Central memory CD8-positive, alpha-beta T cell (primary cell): Measurements from ENCODE around the gene SETD1B.
"Not testable (repeated sequence)": the region's sequence is repeated elsewhere in the genome, so short reads cannot be mapped to it uniquely, and the experiment has no call there.

ENCODE experiments used
- ATAC-seq: fragments of 150-1000 bp; cut with Tn5 transposase; replicated peaks from 2 replicates; pipeline ENCODE4 v1.10.0; 2022; ENCODE audit warnings: mild to moderate bottlenecking, moderate FRiP score, moderate number of reproducible peaks; ENCODE audit not compliant: poor library complexity, severe bottlenecking; ENCODE audit errors: extremely low read depth
- DNase-seq, 2 donors: peaks; one replicate each; pipeline ENCODE4 v3.0.0; 2021; ENCODE audit warnings: low spot score in 2 of 2
- H3K27ac Mint-ChIP-seq: one replicate; pipeline ENCODE4 v1.8.0; 2022; ENCODE audit warnings: low read depth, mild to moderate bottlenecking, moderate library complexity, mixed read lengths
- H3K27me3 Mint-ChIP-seq: one replicate; pipeline ENCODE4 v1.8.0; 2022; ENCODE audit warnings: mixed read lengths
- H3K36me3 Mint-ChIP-seq: one replicate; pipeline ENCODE4 v1.8.0; 2022; ENCODE audit warnings: mild to moderate bottlenecking, moderate library complexity, mixed read lengths; ENCODE audit not compliant: insufficient read depth
- H3K4me1 Mint-ChIP-seq: one replicate; pipeline ENCODE4 v1.8.0; 2022; ENCODE audit warnings: mixed read lengths
- H3K4me3 Mint-ChIP-seq: one replicate; pipeline ENCODE4 v1.8.0; 2022; ENCODE audit warnings: mild to moderate bottlenecking, moderate library complexity, mixed read lengths
- H3K9me3 Mint-ChIP-seq: one replicate; pipeline ENCODE4 v1.8.0; 2022; ENCODE audit warnings: mixed read lengths

SETD1B gene

DNA sequence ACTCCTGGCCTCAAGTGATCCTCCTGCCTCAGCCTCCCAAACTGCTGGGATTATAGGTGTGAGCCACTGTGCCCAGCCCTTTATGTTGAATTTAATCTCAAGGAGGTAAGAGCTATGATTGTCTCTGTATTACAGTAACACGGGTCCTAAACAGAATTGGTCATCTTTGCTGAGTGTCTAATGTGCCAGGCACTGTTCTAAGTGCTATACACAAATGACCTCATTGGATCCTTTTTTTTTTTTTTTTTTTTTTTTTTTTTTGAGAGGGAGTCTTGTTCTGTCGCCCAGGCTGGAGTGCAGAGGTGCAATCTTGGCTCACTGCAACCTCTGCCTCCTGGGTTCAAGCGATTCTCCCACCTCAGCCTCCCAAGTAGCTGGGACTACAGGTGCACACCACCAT is 48.6 kb downstream of the SETD1B start:
- not testable (repeated sequence) for H3K36me3 Mint-ChIP-seq, H3K4me3 Mint-ChIP-seq, H3K27me3 Mint-ChIP-seq, H3K9me3 Mint-ChIP-seq, H3K4me1 Mint-ChIP-seq, DNase-seq, ATAC-seq, H3K27ac Mint-ChIP-seq

GRCh38 chr12:121857322-121858246 is 53.8 kb downstream of the SETD1B start:
- Mint-ChIP-seq H3K36me3 (no peaks in the 10 kb centered on the region), H3K27ac (no peak overlapping the region), H3K4me1 (no peaks in the 10 kb centered on the region), H3K4me3 (no peak overlapping the region), H3K9me3 (no peaks in the 10 kb centered on the region), H3K27me3 (no peaks in the 10 kb centered on the region)
- no peak for DNase-seq
- no peak for ATAC-seq

GRCh38 chr12:121858318-121858661 is 54.5 kb downstream of the SETD1B start:
- no peaks in the 10 kb centered on the region for H3K36me3 Mint-ChIP-seq
- DNase-seq = no peak
- no peaks in the 10 kb centered on the region for H3K9me3 Mint-ChIP-seq
- no peaks in the 10 kb centered on the region for H3K27me3 Mint-ChIP-seq
- no peak for ATAC-seq
- H3K4me3 Mint-ChIP-seq = no peak overlapping the region
- H3K27ac Mint-ChIP-seq = no peak overlapping the region
- H3K4me1 Mint-ChIP-seq = no peaks in the 10 kb centered on the region

DNA sequence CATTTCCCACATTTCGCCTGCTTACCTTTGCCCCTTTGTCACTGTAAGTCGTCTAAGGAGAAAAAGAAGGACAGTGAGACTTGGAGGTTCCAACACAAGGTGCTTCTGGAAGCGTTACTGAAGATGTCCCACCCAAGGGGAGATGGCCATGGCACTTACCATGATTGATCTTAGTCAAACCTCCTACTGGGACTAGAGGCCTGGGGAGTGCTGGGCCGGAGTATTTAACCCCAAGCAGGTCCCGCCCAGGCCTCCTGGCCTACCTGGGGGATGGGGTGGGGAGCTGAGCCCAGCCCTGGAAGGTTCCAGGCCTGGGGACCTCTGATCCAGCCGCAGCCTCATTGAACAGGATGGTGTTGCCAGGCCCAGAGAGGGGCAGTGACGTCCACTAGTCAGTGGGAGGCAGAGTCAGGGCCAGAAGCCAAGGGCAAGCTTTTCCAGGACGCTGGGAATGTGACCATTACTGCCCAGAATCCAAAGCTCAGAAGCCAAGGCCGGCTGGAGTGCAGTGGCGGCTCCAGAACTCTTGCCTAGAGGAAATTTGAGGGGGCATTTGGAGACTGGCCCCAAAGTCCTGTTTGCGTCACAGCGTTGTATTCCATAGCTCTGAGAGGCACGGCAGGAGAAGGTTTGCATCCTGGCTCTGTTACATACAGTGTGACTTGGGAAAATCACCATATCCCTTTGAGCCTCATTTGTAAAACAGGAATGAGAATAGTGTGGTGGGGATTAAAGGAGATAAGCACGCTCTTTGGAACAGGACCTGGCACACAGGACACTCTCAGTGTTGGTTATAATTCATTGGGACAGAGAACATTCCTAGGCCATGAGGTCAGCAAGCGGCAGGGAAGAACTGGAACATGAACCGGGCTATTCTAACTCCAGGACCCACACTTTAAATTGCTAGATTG is 55.1 kb downstream of the SETD1B start, which contains the start of gene HPD:
HPD (minus strand) TSS at position 198 of the 911 bp plus-strand sequence; CDS start at position 162, 36 bp downstream.
- no peaks in the 10 kb centered on the region for H3K36me3 Mint-ChIP-seq
- no peak within 1 kb of the TSS for H3K4me3 Mint-ChIP-seq
- H3K27ac Mint-ChIP-seq = no peak within 1 kb of the TSS
- no peak for ATAC-seq
- H3K9me3 Mint-ChIP-seq = no peaks in the 10 kb centered on the region
- H3K27me3 Mint-ChIP-seq = no peaks in the 10 kb centered on the region
- no peaks in the 10 kb centered on the region for H3K4me1 Mint-ChIP-seq
- no peak for DNase-seq

GRCh38 chr12:121860257-121860656 is 56.4 kb downstream of the SETD1B start:
- H3K27ac Mint-ChIP-seq = no peak overlapping the region
- ATAC-seq (no peak), DNase-seq (no peak)
- H3K9me3 Mint-ChIP-seq = no peaks in the 10 kb centered on the region
- H3K27me3 Mint-ChIP-seq = no peaks in the 10 kb centered on the region
- no peaks in the 10 kb centered on the region for H3K36me3 Mint-ChIP-seq
- H3K4me3 Mint-ChIP-seq = no peak overlapping the region
- H3K4me1 Mint-ChIP-seq = no peaks in the 10 kb centered on the region

DNA sequence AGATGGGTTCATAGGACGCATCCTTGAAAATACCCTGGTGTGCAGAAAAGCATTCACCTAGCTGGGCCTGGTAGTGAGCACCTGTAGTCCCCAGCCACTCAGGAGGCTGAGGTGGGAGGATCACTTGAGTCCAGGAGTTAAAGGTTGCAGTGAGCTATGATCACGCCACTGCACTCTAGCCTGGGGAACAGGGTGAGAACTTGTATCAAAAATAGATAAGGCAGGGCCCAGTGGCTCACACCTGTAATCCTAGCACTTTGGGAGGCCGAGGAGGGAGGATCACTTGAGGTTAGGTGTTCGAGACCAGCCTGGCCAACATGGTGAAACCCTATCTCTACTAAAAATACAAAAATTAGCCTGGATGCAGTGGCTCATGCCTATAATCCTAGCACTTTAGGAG is 56.9 kb downstream of the SETD1B start:
- not testable (repeated sequence) for H3K9me3 Mint-ChIP-seq, ATAC-seq, H3K4me3 Mint-ChIP-seq, H3K4me1 Mint-ChIP-seq, H3K27ac Mint-ChIP-seq, H3K36me3 Mint-ChIP-seq, DNase-seq, H3K27me3 Mint-ChIP-seq

GRCh38 chr12:121861636-121862254 is 57.9 kb downstream of the SETD1B start:
- H3K27ac Mint-ChIP-seq = no peak overlapping the region
- ATAC-seq (no peak), DNase-seq (no peak)
- no peaks in the 10 kb centered on the region for H3K36me3 Mint-ChIP-seq
- no peaks in the 10 kb centered on the region for H3K9me3 Mint-ChIP-seq
- no peaks in the 10 kb centered on the region for H3K27me3 Mint-ChIP-seq
- no peaks in the 10 kb centered on the region for H3K4me1 Mint-ChIP-seq
- H3K4me3 Mint-ChIP-seq = no peak overlapping the region

GRCh38 chr12:121866331-121866730 is 62.5 kb downstream of the SETD1B start:
- Mint-ChIP-seq H3K4me1 (no peaks in the 10 kb centered on the region), H3K27me3 (no peaks in the 10 kb centered on the region), H3K4me3 (no peak overlapping the region), H3K27ac (no peak overlapping the region), H3K9me3 (no peaks in the 10 kb centered on the region), H3K36me3 (no peaks in the 10 kb centered on the region)
- ATAC-seq = no peak
- DNase-seq = no peak

GRCh38 chr12:121869229-121869628 is 65.4 kb downstream of the SETD1B start:
- not testable (repeated sequence) for DNase-seq, H3K27me3 Mint-ChIP-seq, H3K36me3 Mint-ChIP-seq, H3K4me3 Mint-ChIP-seq, H3K27ac Mint-ChIP-seq, ATAC-seq, H3K9me3 Mint-ChIP-seq, H3K4me1 Mint-ChIP-seq

DNA sequence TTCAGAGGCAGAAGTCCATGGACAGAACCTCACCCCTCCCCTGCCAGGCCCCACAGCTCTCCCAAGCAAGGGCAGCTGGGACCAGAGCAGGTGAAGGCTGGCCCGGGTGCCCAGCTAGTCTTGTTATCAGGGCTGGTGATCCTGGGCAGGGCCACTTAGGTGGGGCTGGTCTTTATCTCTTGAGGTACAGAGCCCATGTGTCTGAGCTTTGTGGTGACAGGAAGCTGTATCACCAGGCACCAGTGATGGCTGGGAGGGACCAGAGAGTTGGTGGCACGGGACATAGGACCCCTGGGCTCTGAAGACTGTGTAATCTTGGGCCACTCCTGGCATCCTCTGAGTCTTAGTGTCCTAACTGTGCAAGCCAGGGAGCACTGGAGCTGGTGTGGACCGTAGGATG is 67.7 kb downstream of the SETD1B start:
- Mint-ChIP-seq H3K4me3 (no peak overlapping the region), H3K27ac (no peak overlapping the region)
- ATAC-seq = no peak

GRCh38 chr12:121872546-121873215 is 68.9 kb downstream of the SETD1B start:
- Mint-ChIP-seq H3K4me1 (no peaks in the 10 kb centered on the region), H3K36me3 (no peaks in the 10 kb centered on the region), H3K27ac (no peak overlapping the region), H3K4me3 (no peak overlapping the region), H3K27me3 (no peaks in the 10 kb centered on the region), H3K9me3 (no peaks in the 10 kb centered on the region)
- ATAC-seq (no peak), DNase-seq (no peak)

More for the DNA sequence above, 67.7 kb downstream of the SETD1B start:
- no peaks in the 10 kb centered on the region for H3K9me3 Mint-ChIP-seq
- no peaks in the 10 kb centered on the region for H3K36me3 Mint-ChIP-seq
- H3K4me1 Mint-ChIP-seq = no peaks in the 10 kb centered on the region
- no peaks in the 10 kb centered on the region for H3K27me3 Mint-ChIP-seq
- DNase-seq = no peak

DNA sequence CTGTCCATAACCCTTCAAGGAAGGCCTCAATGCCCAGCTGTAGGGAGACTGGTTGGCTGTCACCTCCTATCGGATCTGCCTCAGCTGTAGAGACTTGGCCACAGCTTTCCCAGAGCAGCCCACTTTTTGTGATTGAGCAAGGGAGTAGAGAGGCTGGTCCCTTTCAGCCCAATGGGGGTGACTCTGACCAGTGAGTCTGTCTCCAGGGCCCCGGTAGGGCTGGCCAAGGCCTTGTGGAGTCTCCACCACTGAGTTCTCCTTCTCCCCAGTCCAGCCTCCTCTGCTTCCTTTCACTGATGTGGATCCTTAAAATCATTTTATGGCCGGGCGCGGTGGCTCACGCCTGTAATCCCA is 69.4 kb downstream of the SETD1B start:
- no peak for DNase-seq
- H3K27ac Mint-ChIP-seq = no peak overlapping the region

More for the DNA sequence above, 69.4 kb downstream of the SETD1B start:
- Mint-ChIP-seq H3K4me1 (no peaks in the 10 kb centered on the region), H3K4me3 (no peak overlapping the region), H3K9me3 (no peaks in the 10 kb centered on the region), H3K36me3 (no peaks in the 10 kb centered on the region), H3K27me3 (no peaks in the 10 kb centered on the region)
- no peak for ATAC-seq
